ENCODE results near the gene CACNA1D. TPM values are rescaled to one million over a fixed set of nuclear protein-coding genes. Genes with fewer than 3 reads are reported as not detected.

The CACNA1D gene
- total RNA-seq, 1 donor from 2014 or later: 6.3 TPM

GRCh38 chr3:53843195-53844177 is 349.1 kb downstream of the CACNA1D start:
- peaks cover 4% of the 10 kb centered on the region for H3K36me3 Mint-ChIP-seq (ENCODE audit: insufficient read depth)
- DNase-seq (ENCODE audit: low spot score, unreplicated experiment): no peak
- H3K27ac Mint-ChIP-seq: peak overlapping the region; percentile 94
- no peaks in the 10 kb centered on the region for H3K9me3 Mint-ChIP-seq (ENCODE audit: low read depth)
- peak overlapping the region; percentile 25 for H3K4me3 Mint-ChIP-seq (ENCODE audit: low read depth)
- TF ChIP-seq CTCF (IDR thresholded peaks at IDR 0.05; ENCODE audit: unreplicated experiment): no peak
- H3K27me3 Mint-ChIP-seq: peaks cover 5% of the 10 kb centered on the region
- H3K4me1 Mint-ChIP-seq (ENCODE audit: low read depth): peaks cover 33% of the 10 kb centered on the region

- peaks cover 2% of the 10 kb centered on the region for H3K36me3 Mint-ChIP-seq (ENCODE audit: insufficient read depth)
- peaks cover 33% of the 10 kb centered on the region for H3K4me1 Mint-ChIP-seq (ENCODE audit: low read depth)
- H3K9me3 Mint-ChIP-seq (ENCODE audit: low read depth): no peaks in the 10 kb centered on the region
- peaks cover 9% of the 10 kb centered on the region for H3K27me3 Mint-ChIP-seq
- peak overlapping the region; percentile 94 for H3K27ac Mint-ChIP-seq
- H3K4me3 Mint-ChIP-seq (ENCODE audit: low read depth): peak overlapping the region; percentile 76
- no peak for TF ChIP-seq CTCF (IDR thresholded peaks at IDR 0.05; ENCODE audit: unreplicated experiment)
- no peak for DNase-seq (ENCODE audit: low spot score, unreplicated experiment)
These were observed 350.1 kb downstream of the CACNA1D start for GRCh38 chr3:53844262-53845102.

GRCh38 chr3:53845103-53845880 is 350.9 kb downstream of the CACNA1D start:
- TF ChIP-seq CTCF (IDR thresholded peaks at IDR 0.05; ENCODE audit: unreplicated experiment): peak; percentile 47
- Mint-ChIP-seq H3K4me3 (ENCODE audit: low read depth) (peak overlapping the region; percentile 76), H3K27me3 (peaks cover 9% of the 10 kb centered on the region), H3K36me3 (ENCODE audit: insufficient read depth) (no peaks in the 10 kb centered on the region), H3K4me1 (ENCODE audit: low read depth) (peaks cover 33% of the 10 kb centered on the region), H3K27ac (peak overlapping the region; percentile 88), H3K9me3 (ENCODE audit: low read depth) (no peaks in the 10 kb centered on the region)
- DNase-seq (ENCODE audit: low spot score, unreplicated experiment): no peak

GRCh38 chr3:53845881-53846133 is 351.4 kb downstream of the CACNA1D start:
- Mint-ChIP-seq H3K27ac (peak overlapping the region; percentile 88), H3K27me3 (peaks cover 9% of the 10 kb centered on the region), H3K4me3 (ENCODE audit: low read depth) (peak overlapping the region; percentile 76), H3K4me1 (ENCODE audit: low read depth) (peaks cover 33% of the 10 kb centered on the region), H3K36me3 (ENCODE audit: insufficient read depth) (no peaks in the 10 kb centered on the region), H3K9me3 (ENCODE audit: low read depth) (no peaks in the 10 kb centered on the region)
- peak; percentile 26 for DNase-seq (ENCODE audit: low spot score, unreplicated experiment)
- peak; percentile 11 for TF ChIP-seq CTCF (IDR thresholded peaks at IDR 0.05; ENCODE audit: unreplicated experiment)

All from progenitor cell of endocrine pancreas (in vitro differentiated cells).